Subcutaneous abdominal adipose tissue (tissue), 5 donors: ENCODE results near the gene MYH6.

Experiments
- H3K27ac ChIP-seq: one replicate; pipeline ENCODE4 v1.7.0; 2013; ENCODE audit warnings: low read depth, mild to moderate bottlenecking, inconsistent platforms, low read length, moderate library complexity
- H3K27me3 ChIP-seq, 5 donors: one replicate each; pipeline ENCODE4 v1.7.0; 2013; ENCODE audit warnings: low read length in 5 of 5, inconsistent platforms in 1 of 5; ENCODE audit not compliant: control insufficient read depth in 5 of 5, insufficient read depth in 4 of 5
- H3K36me3 ChIP-seq, 5 donors: one replicate each; pipeline ENCODE4 v1.7.0; 2013; ENCODE audit warnings: low read length in 5 of 5; ENCODE audit not compliant: control insufficient read depth in 5 of 5, insufficient read depth in 5 of 5
- H3K4me1 ChIP-seq, 5 donors: one replicate each; pipeline ENCODE4 v1.7.0; 2013; ENCODE audit warnings: low read length in 5 of 5, mild to moderate bottlenecking in 3 of 5, moderate library complexity in 1 of 5; ENCODE audit not compliant: control insufficient read depth in 5 of 5, insufficient read depth in 5 of 5
- H3K4me3 ChIP-seq, 5 donors: one replicate each; pipeline ENCODE4 v1.7.0; 2013; ENCODE audit warnings: low read length in 5 of 5, low read depth in 1 of 5
- H3K9ac ChIP-seq, 5 donors: one replicate each; pipeline ENCODE4 v1.7.0; 2013; ENCODE audit warnings: low read length in 5 of 5, mild to moderate bottlenecking in 4 of 5, moderate library complexity in 3 of 5
- H3K9me3 ChIP-seq, 5 donors: one replicate each; pipeline ENCODE4 v1.7.0; 2013; ENCODE audit warnings: low read length in 5 of 5; ENCODE audit not compliant: control insufficient read depth in 5 of 5
- donor health status: healthy.
- donor health status: healthy.
- donor health status: healthy.
- donor health status: healthy.
- donor health status: healthy.

The MYH6 gene

GRCh38 chr14:23444314-23444713 lies 36.2 kb upstream of the MYH6 start:
- Histone ChIP-seq H3K4me1 (no peaks in the 10 kb centered on the region), H3K27ac (no peak overlapping the region), H3K4me3 (no peak overlapping the region), H3K9ac (no peak overlapping the region), H3K36me3 (no peaks in the 10 kb centered on the region), H3K9me3 (no peaks in the 10 kb centered on the region), H3K27me3 (peaks cover 0 to 11% (median 1%) of the 10 kb centered on the region in 5 donors)

GRCh38 chr14:23443881-23444280 lies 35.8 kb upstream of the MYH6 start:
- Histone ChIP-seq H3K4me3 (no peak overlapping the region), H3K27ac (no peak overlapping the region), H3K9me3 (no peaks in the 10 kb centered on the region), H3K9ac (no peak overlapping the region), H3K4me1 (no peaks in the 10 kb centered on the region), H3K27me3 (peaks cover 0 to 9% (median 0%) of the 10 kb centered on the region in 5 donors), H3K36me3 (no peaks in the 10 kb centered on the region)

- Histone ChIP-seq H3K4me1 (no peaks in the 10 kb centered on the region), H3K36me3 (no peaks in the 10 kb centered on the region), H3K4me3 (no peak overlapping the region), H3K27ac (no peak overlapping the region), H3K27me3 (peaks cover 0 to 9% (median 0%) of the 10 kb centered on the region in 5 donors), H3K9ac (no peak overlapping the region), H3K9me3 (no peaks in the 10 kb centered on the region)
Observed at GRCh38 chr14:23443411-23443812, 35.3 kb upstream of the MYH6 start.

- no peak overlapping the region for H3K9ac ChIP-seq
- H3K9me3 ChIP-seq: no peaks in the 10 kb centered on the region
- H3K4me1 ChIP-seq: no peaks in the 10 kb centered on the region
- H3K36me3 ChIP-seq: no peaks in the 10 kb centered on the region
- H3K4me3 ChIP-seq: no peak overlapping the region
- H3K27me3 ChIP-seq: peaks cover 0 to 9% (median 0%) of the 10 kb centered on the region in 5 donors
- H3K27ac ChIP-seq: no peak overlapping the region
Observed at GRCh38 chr14:23442721-23443356, 34.8 kb upstream of the MYH6 start.

- Histone ChIP-seq H3K9ac (no peak overlapping the region), H3K9me3 (no peaks in the 10 kb centered on the region), H3K36me3 (no peaks in the 10 kb centered on the region), H3K27ac (no peak overlapping the region), H3K4me1 (no peaks in the 10 kb centered on the region), H3K4me3 (no peak overlapping the region), H3K27me3 (peaks cover 0 to 9% (median 0%) of the 10 kb centered on the region in 5 donors)
Observed at GRCh38 chr14:23441076-23441475, 33.0 kb upstream of the MYH6 start.

- Histone ChIP-seq H3K4me1 (no peaks in the 10 kb centered on the region), H3K36me3 (no peaks in the 10 kb centered on the region), H3K27ac (no peak overlapping the region)
Observed at GRCh38 chr14:23439107-23439835, 31.2 kb upstream of the MYH6 start.

GRCh38 chr14:23438101-23438971 lies 30.3 kb upstream of the MYH6 start:
- no peaks in the 10 kb centered on the region for H3K4me1 ChIP-seq
- H3K9ac ChIP-seq: no peak overlapping the region
- H3K36me3 ChIP-seq: no peaks in the 10 kb centered on the region
- H3K27ac ChIP-seq: no peak overlapping the region
- H3K4me3 ChIP-seq: no peak overlapping the region
- no peaks in the 10 kb centered on the region for H3K9me3 ChIP-seq
- H3K27me3 ChIP-seq: peaks cover 0 to 16% (median 0%) of the 10 kb centered on the region in 5 donors

More at GRCh38 chr14:23439107-23439835, 31.2 kb upstream of the MYH6 start:
- Histone ChIP-seq H3K9me3 (no peaks in the 10 kb centered on the region), H3K9ac (no peak overlapping the region), H3K4me3 (no peak overlapping the region), H3K27me3 (peaks cover 0 to 13% (median 0%) of the 10 kb centered on the region in 5 donors)

- H3K4me3 ChIP-seq: no peak overlapping the region
- no peaks in the 10 kb centered on the region for H3K36me3 ChIP-seq
- no peaks in the 10 kb centered on the region for H3K4me1 ChIP-seq
- H3K27me3 ChIP-seq: peaks cover 0 to 14% (median 0%) of the 10 kb centered on the region in 5 donors
- H3K27ac ChIP-seq: no peak overlapping the region
- no peaks in the 10 kb centered on the region for H3K9me3 ChIP-seq
- no peak overlapping the region for H3K9ac ChIP-seq
Observed at GRCh38 chr14:23437133-23438100, 29.3 kb upstream of the MYH6 start.

GRCh38 chr14:23436327-23437132 lies 28.5 kb upstream of the MYH6 start:
- Histone ChIP-seq H3K4me1 (no peaks in the 10 kb centered on the region), H3K36me3 (no peaks in the 10 kb centered on the region), H3K4me3 (no peak overlapping the region), H3K9me3 (no peaks in the 10 kb centered on the region), H3K9ac (no peak overlapping the region), H3K27ac (no peak overlapping the region), H3K27me3 (peaks cover 0 to 11% (median 0%) of the 10 kb centered on the region in 5 donors)
